HepG2 (cell line): ENCODE results near the gene SYCP2L. TPM values are rescaled to one million over a fixed set of nuclear protein-coding genes. Genes with fewer than 3 reads are reported as not detected.

Experiments
- CBX5 ChIP-seq: sonication (generic); formaldehyde crosslinking; IDR thresholded peaks from 2 replicates; pipeline ENCODE4 v1.4.0; 2020; ENCODE audit warnings: missing genetic modification reagents, borderline replicate concordance
- CEBPG ChIP-seq: IDR thresholded peaks from 2 replicates; pipeline ENCODE4 v1.6.1; 2016
- GABPA ChIP-seq, 2 experiments: IDR thresholded peaks; 2 replicates each; pipeline ENCODE4 v1.6.1; 2011 to 2016; ENCODE audit warnings: low read depth in 2 of 2, low read length in 1 of 2, missing biosample characterization in 1 of 2, missing genetic modification characterization in 1 of 2
- HES4 ChIP-seq: sonication (generic); formaldehyde crosslinking; IDR thresholded peaks from 2 replicates; pipeline ENCODE4 v1.9.0; 2021; ENCODE audit warnings: mild to moderate bottlenecking, missing genetic modification reagents, borderline replicate concordance
- HINFP ChIP-seq: sonication (generic); formaldehyde crosslinking; IDR thresholded peaks from 2 replicates; pipeline ENCODE4 v1.4.0; 2020; ENCODE audit warnings: low read depth, mild to moderate bottlenecking, missing genetic modification reagents
- ISL2 ChIP-seq: sonication (generic); formaldehyde crosslinking; IDR thresholded peaks from 2 replicates; pipeline ENCODE4 v1.5.0; 2020; ENCODE audit warnings: missing genetic modification reagents
- MNT ChIP-seq: fragments of 450-650 bp; IDR thresholded peaks from 2 replicates; pipeline ENCODE4 v1.6.1; 2016
- MYNN ChIP-seq: sonication (generic); formaldehyde crosslinking; IDR thresholded peaks from 2 replicates; pipeline ENCODE4 v1.4.0; 2020; ENCODE audit warnings: mild to moderate bottlenecking, low read depth, missing genetic modification reagents
- NCOR1 ChIP-seq: fragments of 200-600 bp; sonication (generic); IDR thresholded peaks from 2 replicates; pipeline ENCODE4 v1.7.0; 2017; ENCODE audit warnings: antibody characterized with exemption, low read length, borderline replicate concordance
- POLR2AphosphoS2 ChIP-seq: IDR thresholded peaks from 2 replicates; pipeline ENCODE4 v1.6.1; 2011; ENCODE audit warnings: low read depth, low read length, improper control_type of control experiment
- ZBTB1 ChIP-seq: sonication (generic); formaldehyde crosslinking; IDR thresholded peaks from 2 replicates; pipeline ENCODE4 v1.4.0; 2020; ENCODE audit warnings: missing genetic modification reagents, borderline replicate concordance
- ZBTB10 ChIP-seq: sonication (generic); formaldehyde crosslinking; IDR thresholded peaks from 2 replicates; pipeline ENCODE4 v1.4.0; 2020; ENCODE audit warnings: missing genetic modification reagents, borderline replicate concordance
- ZBTB25 ChIP-seq: IDR thresholded peaks from 2 replicates; pipeline ENCODE4 v1.6.1; 2018; ENCODE audit warnings: missing genetic modification reagents
- ZBTB33 ChIP-seq: sonication (generic); formaldehyde crosslinking; IDR thresholded peaks from 2 replicates; pipeline ENCODE4 v1.4.0; 2020; ENCODE audit warnings: missing genetic modification reagents
- ZNF232 ChIP-seq: sonication (generic); formaldehyde crosslinking; IDR thresholded peaks from 2 replicates; pipeline ENCODE4 v1.4.0; 2020; ENCODE audit warnings: missing genetic modification reagents, borderline replicate concordance
- ZNF3 ChIP-seq: IDR thresholded peaks from 2 replicates; pipeline ENCODE4 v1.7.0; 2017; ENCODE audit warnings: inconsistent platforms
- ZNF30 ChIP-seq: sonication (generic); formaldehyde crosslinking; IDR thresholded peaks from 2 replicates; pipeline ENCODE4 v1.5.0; 2020; ENCODE audit warnings: mild to moderate bottlenecking, missing genetic modification reagents
- ZNF564 ChIP-seq: sonication (generic); formaldehyde crosslinking; IDR thresholded peaks from 2 replicates; pipeline ENCODE4 v1.8.1; 2023; ENCODE audit warnings: mild to moderate bottlenecking, missing genetic modification reagents
- ZNF605 ChIP-seq: sonication (generic); formaldehyde crosslinking; IDR thresholded peaks from 2 replicates; pipeline ENCODE4 v1.8.0; 2022; ENCODE audit warnings: mild to moderate bottlenecking, missing genetic modification reagents
- ZNF616 ChIP-seq: sonication (generic); formaldehyde crosslinking; IDR thresholded peaks from 2 replicates; pipeline ENCODE4 v1.5.0; 2020; ENCODE audit warnings: low read depth, mild to moderate bottlenecking, missing genetic modification reagents
- ZNF746 ChIP-seq: sonication (generic); formaldehyde crosslinking; IDR thresholded peaks from 2 replicates; pipeline ENCODE4 v1.8.0; 2022; ENCODE audit warnings: mild to moderate bottlenecking, missing genetic modification reagents
- polyA plus RNA-seq, 8 experiments: library from polyadenylated mRNA; depleted of rRNA in 3 of 8; stranded (reverse) in 7 of 8; unstranded in 1 of 8; fragments of >200 nt; fragmentation: Illumina TruSeq in 4 of 8; extraction: Trizol in 4 of 8; gene quantifications; 2 replicates each; pipeline versions ENCODE4 v1.2.1 to v1.2.3, GENCODE V29; 2011 to 2016; ENCODE audit warnings: low read depth in 4 of 8, missing spikeins in 1 of 8, mixed read lengths in 1 of 8; ENCODE audit not compliant: insufficient read depth in 1 of 8
- total RNA-seq, 5 experiments: library from RNA; depleted of rRNA; stranded (reverse); fragments of >200 nt; fragmentation: Illumina TruSeq; extraction: Trizol; gene quantifications; 2 replicates each; pipeline ENCODE4 v1.2.3, GENCODE V29; 2016; ENCODE audit warnings: low read depth in 1 of 5

The SYCP2L gene
- total and polyA plus RNA-seq, 2 of the 13 experiments (the other 11 are each of a cell fraction or from before 2014, with no cell fraction given) = 0.22 to 0.54 TPM

- TF ChIP-seq ZNF3 (CRISPR knock-in tag) (no peak), ZNF564 (no peak), ZBTB10 (CRISPR knock-in tag) (peak; percentile 86; the same call in 1 of the 2 replicates), MNT (no peak), ISL2 (CRISPR knock-in tag) (peak; percentile 96), HINFP (CRISPR knock-in tag) (no peak), GABPA (IDR thresholded peaks at IDR 0.05; ENCODE audit: low read depth, low read length) (no peak), GABPA (CRISPR knock-in tag; IDR thresholded peaks at IDR 0.05; ENCODE audit: low read depth) (peak; percentile 40; the same call in 1 of the 2 replicates), CBX5 (CRISPR knock-in tag) (no peak), POLR2AphosphoS2 (no peak), ZNF30 (CRISPR knock-in tag) (no peak), ZNF616 (no peak), CEBPG (CRISPR knock-in tag) (peak; percentile 83), ZBTB25 (0 out of 2 replicates have a peak, but pooled peaks have one; percentile 54), ZBTB33 (CRISPR knock-in tag) (no peak), ZNF605 (CRISPR knock-in tag) (no peak), NCOR1 (peak; percentile 96), HES4 (CRISPR knock-in tag) (no peak), ZNF746 (CRISPR knock-in tag) (no peak), ZNF232 (CRISPR knock-in tag) (0 out of 2 replicates have a peak, but pooled peaks have one; percentile 36), ZBTB1 (no peak), MYNN (CRISPR knock-in tag) (no peak)
Observed at GRCh38 chr6:11012295-11012754, 125.5 kb downstream of the SYCP2L start (continued).
